Measurements from ENCODE around the gene CLN3. TPM values are rescaled to one million over a fixed set of nuclear protein-coding genes. Genes with fewer than 3 reads are reported as not detected.

The CLN3 gene
- polyA plus RNA-seq, 3 donors, result 37.0 to 113 (median 50.2) TPM

DNA sequence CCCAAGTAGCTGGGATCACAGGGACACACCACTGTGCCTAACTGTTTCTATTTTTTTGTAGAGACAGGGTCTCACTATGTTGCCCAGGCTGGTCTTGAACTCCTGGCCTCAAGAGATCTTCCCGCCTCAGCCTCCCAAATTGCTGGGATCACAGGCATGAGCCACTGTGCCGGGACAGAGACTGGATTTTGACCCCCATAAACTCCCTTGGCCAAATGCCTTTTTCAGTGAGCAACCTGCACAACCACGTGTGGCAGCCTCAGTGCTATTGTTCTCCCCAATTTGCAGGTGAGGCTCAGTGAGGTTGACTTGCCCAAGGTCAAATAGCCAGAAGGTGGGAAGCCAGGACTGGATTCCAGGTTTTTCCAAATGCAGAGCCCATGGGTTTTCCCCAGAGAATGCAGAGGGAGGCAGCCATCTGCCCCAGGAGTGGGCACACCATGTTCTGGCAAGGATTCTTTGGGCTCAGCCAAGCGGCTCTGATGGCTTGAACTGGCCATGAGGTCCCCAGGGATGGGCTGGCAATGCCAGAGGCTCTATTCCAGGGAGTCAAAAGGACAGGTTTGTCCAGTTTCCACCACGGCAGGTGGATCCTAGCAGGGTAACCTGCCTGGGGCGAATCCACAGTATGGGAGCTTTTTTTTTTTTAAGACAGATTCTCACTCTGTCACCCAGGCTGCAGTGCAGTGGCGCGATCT is 13.0 kb upstream of the CLN3 start:
- Histone ChIP-seq H3K27ac (ENCODE audit: low read depth in 1 of 2, low read length in 2 of 2) (peak overlapping the region in 1 of 2 donors; percentile 82), H4K20me1 (ENCODE audit: insufficient read depth, low read length) (peaks cover 14% of the 10 kb centered on the region), H3K9me3 (replicated peaks in 1 of 2; ENCODE audit: control insufficient read depth in 1 of 2, insufficient read depth in 1 of 2, low read length in 2 of 2) (no peaks in the 10 kb centered on the region), H3K27me3 (ENCODE audit: control insufficient read depth in 2 of 2, insufficient read depth in 2 of 2, low read length in 2 of 2) (no peaks in the 10 kb centered on the region), H3K36me3 (replicated peaks in 1 of 2; ENCODE audit: control insufficient read depth in 1 of 2, insufficient read depth in 2 of 2, low read length in 2 of 2) (peaks cover 8 to 35% of the 10 kb centered on the region in 2 donors), H3K4me3 (replicated peaks in 1 of 3; ENCODE audit: low read depth in 2 of 3, low read length in 3 of 3) (peak overlapping the region in 1 of 3 experiments; percentile 75), H3K4me2 (replicated peaks; ENCODE audit: extremely low read depth, low read length, poor library complexity, severe bottlenecking) (no peak overlapping the region), H3K4me1 (ENCODE audit: control insufficient read depth in 1 of 2, insufficient read depth in 2 of 2, low read length in 2 of 2) (peaks cover 38 to 43% of the 10 kb centered on the region in 2 donors), H2AFZ (ENCODE audit: insufficient read depth, low read depth, low read length, poor library complexity, severe bottlenecking) (no peak overlapping the region), H3K9ac (ENCODE audit: insufficient read depth, low read length, poor library complexity, severe bottlenecking) (no peak overlapping the region), H3K79me2 (ENCODE audit: insufficient read depth, low read length) (peaks cover 4% of the 10 kb centered on the region)
- WGBS (ENCODE audit: insufficient coverage), result 98% methylated on average over 5 of the region's 8 CpGs
- intact Hi-C loops (cut with micrococcal nuclease), result no loop called here
- no peak overlapping the region for H3K4me3 Mint-ChIP-seq
- no peak for DNase-seq
- peaks cover 0 to 1% (median 0%) of the 10 kb centered on the region in 7 donors for H3K9me3 Mint-ChIP-seq
- TF ChIP-seq, protein P1, sequence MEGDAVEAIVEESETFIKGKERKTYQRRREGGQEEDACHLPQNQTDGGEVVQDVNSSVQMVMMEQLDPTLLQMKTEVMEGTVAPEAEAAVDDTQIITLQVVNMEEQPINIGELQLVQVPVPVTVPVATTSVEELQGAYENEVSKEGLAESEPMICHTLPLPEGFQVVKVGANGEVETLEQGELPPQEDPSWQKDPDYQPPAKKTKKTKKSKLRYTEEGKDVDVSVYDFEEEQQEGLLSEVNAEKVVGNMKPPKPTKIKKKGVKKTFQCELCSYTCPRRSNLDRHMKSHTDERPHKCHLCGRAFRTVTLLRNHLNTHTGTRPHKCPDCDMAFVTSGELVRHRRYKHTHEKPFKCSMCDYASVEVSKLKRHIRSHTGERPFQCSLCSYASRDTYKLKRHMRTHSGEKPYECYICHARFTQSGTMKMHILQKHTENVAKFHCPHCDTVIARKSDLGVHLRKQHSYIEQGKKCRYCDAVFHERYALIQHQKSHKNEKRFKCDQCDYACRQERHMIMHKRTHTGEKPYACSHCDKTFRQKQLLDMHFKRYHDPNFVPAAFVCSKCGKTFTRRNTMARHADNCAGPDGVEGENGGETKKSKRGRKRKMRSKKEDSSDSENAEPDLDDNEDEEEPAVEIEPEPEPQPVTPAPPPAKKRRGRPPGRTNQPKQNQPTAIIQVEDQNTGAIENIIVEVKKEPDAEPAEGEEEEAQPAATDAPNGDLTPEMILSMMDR (IDR thresholded peaks at IDR 0.05), result no peak
- peaks cover 12 to 19% of the 10 kb centered on the region in 2 donors for H3K36me3 Mint-ChIP-seq
- peak overlapping the region in 2 of 7 donors; percentile 94 to 96 for H3K27ac Mint-ChIP-seq
- peaks cover 53% of the 10 kb centered on the region for H3K4me1 Mint-ChIP-seq
- peaks cover 1 to 2% (median 2%) of the 10 kb centered on the region in 3 donors for H3K27me3 Mint-ChIP-seq (ENCODE audit: low read depth in 3 of 3)

DNA sequence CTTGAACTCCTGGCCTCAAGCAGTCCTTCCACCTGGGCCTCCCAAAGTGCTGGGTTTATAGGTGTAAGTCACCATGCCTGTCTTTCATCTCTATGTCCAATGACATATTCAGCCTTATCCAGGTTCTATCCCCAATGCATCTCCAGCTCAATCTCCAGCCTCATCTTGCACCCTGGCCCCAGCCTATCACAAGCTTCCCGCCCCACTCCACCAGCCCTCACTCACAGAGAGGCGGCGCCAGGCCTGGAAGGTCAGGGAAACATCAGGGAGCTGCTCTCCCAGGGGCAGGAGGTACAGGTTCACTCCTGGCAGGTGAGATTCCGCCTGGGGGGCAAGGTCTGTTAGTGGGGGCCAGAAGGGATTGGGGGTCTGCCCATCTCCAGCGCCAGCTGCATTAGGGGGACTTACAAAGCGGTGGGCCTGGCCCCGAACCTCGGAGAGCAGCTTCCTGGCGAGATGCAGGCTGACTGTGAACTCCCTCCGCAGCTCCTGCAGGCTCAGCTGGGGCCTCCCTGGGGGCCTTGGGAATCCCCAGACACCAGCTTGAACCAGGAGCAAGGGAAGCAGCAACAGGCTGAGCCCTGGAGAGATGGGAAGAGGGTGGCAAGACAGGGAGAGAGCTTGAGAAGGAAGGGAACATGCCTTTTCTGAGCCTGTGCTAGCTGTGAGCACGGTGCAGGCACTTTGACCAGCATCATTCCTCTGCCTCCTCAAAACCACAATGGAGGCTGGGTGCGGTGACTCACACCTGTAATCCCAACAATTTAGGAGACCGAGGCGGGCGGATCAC is 11.8 kb upstream of the CLN3 start:
- H3K4me3 ChIP-seq (replicated peaks in 1 of 3; ENCODE audit: low read depth in 2 of 3, low read length in 3 of 3), result no peak overlapping the region
- Mint-ChIP-seq H3K4me1 (peaks cover 56% of the 10 kb centered on the region), H3K27me3 (ENCODE audit: low read depth in 3 of 3) (peaks cover 1 to 2% (median 2%) of the 10 kb centered on the region in 3 donors), H3K9me3 (peaks cover 0 to 1% (median 0%) of the 10 kb centered on the region in 7 donors), H3K4me3 (no peak overlapping the region), H3K36me3 (peaks cover 23 to 31% of the 10 kb centered on the region in 2 donors), H3K27ac (peak overlapping the region in 3 of 7 donors; percentile 14 to 64 (median 58))
- H3K4me2 ChIP-seq (replicated peaks; ENCODE audit: extremely low read depth, low read length, poor library complexity, severe bottlenecking), result no peak overlapping the region
- H4K20me1 ChIP-seq (ENCODE audit: insufficient read depth, low read length), result peaks cover 26% of the 10 kb centered on the region
- peaks cover 19 to 47% of the 10 kb centered on the region in 2 donors for H3K36me3 ChIP-seq (replicated peaks in 1 of 2; ENCODE audit: control insufficient read depth in 1 of 2, insufficient read depth in 2 of 2, low read length in 2 of 2)
- TF ChIP-seq, protein P1 (IDR thresholded peaks at IDR 0.05), result no peak
- intact Hi-C loops (cut with micrococcal nuclease), result no loop called here
- no peak overlapping the region for H3K27ac ChIP-seq (ENCODE audit: low read depth in 1 of 2, low read length in 2 of 2)
- no peaks in the 10 kb centered on the region for H3K27me3 ChIP-seq (ENCODE audit: control insufficient read depth in 2 of 2, insufficient read depth in 2 of 2, low read length in 2 of 2)
- peaks cover 38 to 49% of the 10 kb centered on the region in 2 donors for H3K4me1 ChIP-seq (ENCODE audit: control insufficient read depth in 1 of 2, insufficient read depth in 2 of 2, low read length in 2 of 2)
- no peak overlapping the region for H3K9ac ChIP-seq (ENCODE audit: insufficient read depth, low read length, poor library complexity, severe bottlenecking)
- H2AFZ ChIP-seq (ENCODE audit: insufficient read depth, low read depth, low read length, poor library complexity, severe bottlenecking), result no peak overlapping the region
- DNase-seq, result no peak
- WGBS (ENCODE audit: insufficient coverage), result 91% methylated on average over 8 of the region's 15 CpGs
- H3K79me2 ChIP-seq (ENCODE audit: insufficient read depth, low read length), result peaks cover 6% of the 10 kb centered on the region
- no peaks in the 10 kb centered on the region for H3K9me3 ChIP-seq (replicated peaks in 1 of 2; ENCODE audit: control insufficient read depth in 1 of 2, insufficient read depth in 1 of 2, low read length in 2 of 2)
